CD4-positive, CD25-positive, alpha-beta regulatory T cell (primary cell): ENCODE data around the gene PPP2R1B. TPM values are rescaled to one million over a fixed set of nuclear protein-coding genes. Genes with fewer than 3 reads are reported as not detected.
"Not testable (repeated sequence)": the region's sequence is repeated elsewhere in the genome, so short reads cannot be mapped to it uniquely, and the experiment has no call there.

Experiments used
- ATAC-seq, 2 donors: fragments of 150-1000 bp; cut with Tn5 transposase; one replicate each; pipeline ENCODE4 v1.10.0; 2021; ENCODE audit warnings: low read depth in 2 of 2, moderate number of reproducible peaks in 2 of 2, moderate library complexity in 1 of 2
- DNase-seq, 3 donors: peaks; one replicate each; pipeline versions ENCODE4 v3.0.0 to v3.0.0-alpha.2; 2012 to 2022; ENCODE audit warnings: mixed read lengths in 1 of 3
- H3K27ac ChIP-seq: one replicate; pipeline ENCODE4 v1.7.0; 2013; ENCODE audit warnings: mild to moderate bottlenecking, low read length; ENCODE audit not compliant: insufficient read depth, poor library complexity, severe bottlenecking
- H3K27me3 ChIP-seq: one replicate; pipeline ENCODE4 v1.7.0; 2013; ENCODE audit warnings: low read length; ENCODE audit not compliant: control insufficient read depth, insufficient read depth
- H3K36me3 ChIP-seq: one replicate; pipeline ENCODE4 v1.7.0; 2013; ENCODE audit warnings: mild to moderate bottlenecking, low read length, moderate library complexity; ENCODE audit not compliant: control insufficient read depth, insufficient read depth
- H3K4me1 ChIP-seq: 2 replicates; pipeline ENCODE4 v1.7.0; 2013; ENCODE audit warnings: mild to moderate bottlenecking, low read length; ENCODE audit not compliant: insufficient read depth, control insufficient read depth, poor library complexity, severe bottlenecking
- H3K4me3 ChIP-seq: one replicate; pipeline ENCODE4 v1.7.0; 2013; ENCODE audit warnings: low read depth, mild to moderate bottlenecking, low read length, moderate library complexity
- H3K9me3 ChIP-seq, 2 experiments: 1 replicate in 1 of 2; 2 replicates in 1 of 2; pipeline ENCODE4 v1.7.0; 2013; ENCODE audit warnings: low read length in 2 of 2, mild to moderate bottlenecking in 1 of 2, moderate library complexity in 1 of 2; ENCODE audit not compliant: control insufficient read depth in 2 of 2
- H3K27ac Mint-ChIP-seq, 3 donors: one replicate each; pipeline ENCODE4 v1.8.0; 2020 to 2022; ENCODE audit warnings: mild to moderate bottlenecking in 3 of 3, mixed read lengths in 3 of 3, moderate library complexity in 2 of 3
- H3K27me3 Mint-ChIP-seq: one replicate; pipeline ENCODE4 v1.8.0; 2022; ENCODE audit warnings: mild to moderate bottlenecking, mixed read lengths
- H3K36me3 Mint-ChIP-seq: one replicate; pipeline ENCODE4 v1.8.0; 2020; ENCODE audit warnings: mixed read lengths
- H3K4me1 Mint-ChIP-seq, 4 donors: one replicate each; pipeline ENCODE4 v1.8.0; 2020 to 2022; ENCODE audit warnings: mixed read lengths in 4 of 4, mild to moderate bottlenecking in 1 of 4
- H3K4me3 Mint-ChIP-seq, 4 donors: one replicate each; pipeline ENCODE4 v1.8.0; 2020 to 2022; ENCODE audit warnings: mild to moderate bottlenecking in 4 of 4, mixed read lengths in 4 of 4, moderate library complexity in 3 of 4
- H3K9me3 Mint-ChIP-seq, 7 donors: one replicate each; pipeline ENCODE4 v1.8.0; 2020 to 2022; ENCODE audit warnings: mixed read lengths in 7 of 7, mild to moderate bottlenecking in 3 of 7, moderate library complexity in 2 of 7
- polyA plus RNA-seq, 4 donors: library from polyadenylated mRNA; unstranded; fragments of 300-500 nt; fragmentation: Illumina TruSeq; gene quantifications; one replicate each; pipeline ENCODE4 v1.2.3, GENCODE V29; 2021
- total RNA-seq: library from RNA; stranded (reverse); gene quantifications from one replicate; pipeline ENCODE4 v1.2.3, GENCODE V29; 2022

The PPP2R1B gene
- total and polyA plus RNA-seq, 5 donors from 2014 or later, result 16.5 to 45.9 (median 23.5) TPM

DNA sequence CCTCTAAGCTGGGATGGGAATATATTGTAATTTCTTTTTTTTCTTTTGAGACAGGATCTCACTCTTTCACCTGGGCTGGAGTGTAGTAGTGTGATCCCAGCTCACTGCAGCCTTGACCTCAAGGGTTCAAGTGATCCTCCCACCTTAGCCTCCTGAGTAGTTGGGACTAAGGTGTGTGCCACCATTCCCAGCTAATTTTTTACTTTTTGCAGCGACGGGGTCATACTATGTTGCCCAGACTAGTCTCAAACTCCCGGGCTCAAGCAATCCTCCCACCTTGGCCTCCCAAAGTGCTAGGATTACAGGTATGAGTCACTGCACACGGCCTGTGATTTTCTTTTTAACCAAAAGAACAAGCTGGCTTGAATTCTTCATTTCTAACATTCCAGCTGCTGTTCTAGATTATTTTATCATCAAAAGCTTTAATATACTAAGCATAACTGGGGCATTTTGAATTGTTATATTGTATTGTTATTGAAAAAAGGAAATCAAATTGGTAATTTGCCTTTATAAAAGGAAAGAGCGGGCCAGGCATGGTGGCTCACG lies 26.8 kb upstream of the PPP2R1B start:
- peaks cover 33% of the 10 kb centered on the region for H3K36me3 Mint-ChIP-seq

GRCh38 chr11:111792314-111792713 lies 26.1 kb upstream of the PPP2R1B start:
- Mint-ChIP-seq H3K36me3 (peaks cover 28% of the 10 kb centered on the region), H3K9me3 (peaks cover 0 to 4% (median 0%) of the 10 kb centered on the region in 7 donors), H3K4me1 (peaks cover 7 to 18% (median 14%) of the 10 kb centered on the region in 4 donors), H3K4me3 (no peak overlapping the region), H3K27me3 (no peaks in the 10 kb centered on the region), H3K27ac (no peak overlapping the region)
- Histone ChIP-seq H3K27me3 (no peaks in the 10 kb centered on the region), H3K9me3 (no peaks in the 10 kb centered on the region), H3K4me3 (no peak overlapping the region), H3K4me1 (no peaks in the 10 kb centered on the region), H3K27ac (no peak overlapping the region), H3K36me3 (peaks cover 10% of the 10 kb centered on the region)
- DNase-seq, result no peak
- ATAC-seq, result no peak

More for the DNA sequence above, 26.8 kb upstream of the PPP2R1B start:
- H3K9me3 Mint-ChIP-seq, result peaks cover 0 to 6% (median 0%) of the 10 kb centered on the region in 7 donors
- no peak for ATAC-seq
- Histone ChIP-seq H3K36me3 (peaks cover 10% of the 10 kb centered on the region), H3K4me3 (no peak overlapping the region), H3K27me3 (no peaks in the 10 kb centered on the region), H3K4me1 (no peaks in the 10 kb centered on the region), H3K9me3 (no peaks in the 10 kb centered on the region), H3K27ac (no peak overlapping the region)
- H3K4me1 Mint-ChIP-seq, result peaks cover 7 to 18% (median 15%) of the 10 kb centered on the region in 4 donors
- no peak for DNase-seq
- H3K27ac Mint-ChIP-seq, result peak overlapping the region in 1 of 3 donors; percentile 1
- no peaks in the 10 kb centered on the region for H3K27me3 Mint-ChIP-seq
- no peak overlapping the region for H3K4me3 Mint-ChIP-seq

DNA sequence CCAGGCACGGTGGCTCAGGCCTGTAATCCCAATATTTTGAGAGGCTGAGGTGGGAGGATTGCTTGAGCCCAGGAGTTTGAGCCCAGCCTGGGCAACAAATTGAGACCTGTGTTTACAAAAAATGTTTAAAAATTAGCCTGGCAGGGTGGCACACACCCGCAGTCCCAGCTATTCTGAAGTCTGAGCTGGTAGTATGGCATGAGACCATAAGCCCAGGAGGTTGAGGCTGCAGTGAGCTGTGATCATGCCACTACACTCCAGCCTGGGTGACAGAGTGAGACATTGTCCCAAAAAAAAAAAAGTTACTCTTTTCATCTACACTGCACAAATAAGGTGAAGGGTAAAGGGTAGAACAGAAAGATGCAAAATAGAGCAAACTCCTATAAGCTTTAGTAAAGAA lies 22.3 kb upstream of the PPP2R1B start:
- H3K4me1 ChIP-seq, result no peaks in the 10 kb centered on the region
- Mint-ChIP-seq H3K36me3 (peaks cover 29% of the 10 kb centered on the region), H3K4me1 (peaks cover 0 to 9% (median 3%) of the 10 kb centered on the region in 4 donors), H3K27ac (peak overlapping the region in 1 of 3 donors; percentile 7), H3K4me3 (no peak overlapping the region), H3K9me3 (no peaks in the 10 kb centered on the region), H3K27me3 (no peaks in the 10 kb centered on the region)
- H3K9me3 ChIP-seq, result no peaks in the 10 kb centered on the region
- no peak overlapping the region for H3K4me3 ChIP-seq
- H3K27me3 ChIP-seq, result no peaks in the 10 kb centered on the region
- ATAC-seq, result no peak
- DNase-seq, result no peak
- peaks cover 16% of the 10 kb centered on the region for H3K36me3 ChIP-seq
- no peak overlapping the region for H3K27ac ChIP-seq

DNA sequence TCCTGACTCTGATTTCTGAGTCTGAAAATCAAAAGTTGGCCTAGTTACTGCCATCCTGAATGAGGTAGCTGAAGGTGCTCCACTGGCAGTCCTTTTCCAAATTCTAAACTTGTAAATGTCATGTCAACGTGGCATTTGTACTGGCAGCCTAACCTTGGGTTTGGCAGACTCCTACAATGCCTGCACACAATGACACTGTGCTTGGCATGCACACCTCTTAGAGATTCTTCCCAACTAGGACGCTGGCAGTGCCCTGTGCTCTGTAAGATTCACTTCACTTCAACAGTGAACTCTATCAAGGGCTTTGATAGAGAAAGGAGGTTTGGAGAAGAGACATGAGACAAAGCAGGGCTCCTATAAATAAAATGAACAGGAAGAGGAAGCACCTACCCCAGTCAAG lies 21.9 kb upstream of the PPP2R1B start:
- peaks cover 29% of the 10 kb centered on the region for H3K36me3 Mint-ChIP-seq
- peaks cover 16% of the 10 kb centered on the region for H3K36me3 ChIP-seq
- DNase-seq (no peak), ATAC-seq (no peak)
- H3K4me3 Mint-ChIP-seq, result no peak overlapping the region
- no peak overlapping the region for H3K4me3 ChIP-seq
- H3K9me3 ChIP-seq, result no peaks in the 10 kb centered on the region
- no peaks in the 10 kb centered on the region for H3K9me3 Mint-ChIP-seq
- no peaks in the 10 kb centered on the region for H3K27me3 ChIP-seq
- H3K27ac ChIP-seq, result no peak overlapping the region
- no peaks in the 10 kb centered on the region for H3K27me3 Mint-ChIP-seq
- no peak overlapping the region for H3K27ac Mint-ChIP-seq
- peaks cover 0 to 9% (median 3%) of the 10 kb centered on the region in 4 donors for H3K4me1 Mint-ChIP-seq
- no peaks in the 10 kb centered on the region for H3K4me1 ChIP-seq

DNA sequence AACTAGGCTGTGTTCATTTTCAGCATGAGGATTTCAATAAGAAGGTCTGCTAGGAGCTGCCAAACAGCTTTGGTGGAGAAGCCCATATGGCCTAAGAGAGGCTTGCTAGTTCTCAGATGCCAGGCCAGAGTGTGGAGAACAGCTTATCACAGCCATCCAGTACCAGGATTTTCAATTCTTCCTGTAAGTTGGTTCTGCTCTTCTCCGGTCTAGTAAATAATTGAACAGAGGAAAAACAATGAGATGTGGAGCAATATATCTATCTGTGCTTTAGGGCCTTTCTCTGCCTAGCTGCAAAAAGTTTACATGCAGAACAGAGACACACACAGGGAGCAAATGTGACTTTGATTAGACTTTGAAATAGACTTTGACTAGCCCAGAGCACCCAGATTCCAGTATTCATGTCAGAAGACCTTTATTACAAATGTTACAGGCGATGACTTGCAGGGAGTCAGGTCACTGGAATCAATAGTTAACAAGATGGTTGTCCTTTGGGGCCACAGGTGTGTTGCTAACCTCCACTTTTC lies 19.8 kb upstream of the PPP2R1B start:
- Histone ChIP-seq H3K27me3 (no peaks in the 10 kb centered on the region), H3K4me3 (no peak overlapping the region), H3K4me1 (no peaks in the 10 kb centered on the region), H3K9me3 (no peaks in the 10 kb centered on the region), H3K27ac (no peak overlapping the region), H3K36me3 (peaks cover 16% of the 10 kb centered on the region)
- peak overlapping the region in 1 of 3 donors; percentile 12 for H3K27ac Mint-ChIP-seq
- peaks cover 21% of the 10 kb centered on the region for H3K36me3 Mint-ChIP-seq
- no peak for DNase-seq
- no peak for ATAC-seq
- H3K4me3 Mint-ChIP-seq, result no peak overlapping the region
- no peaks in the 10 kb centered on the region for H3K27me3 Mint-ChIP-seq
- H3K4me1 Mint-ChIP-seq, result peaks cover 0 to 5% (median 1%) of the 10 kb centered on the region in 4 donors
- H3K9me3 Mint-ChIP-seq, result no peaks in the 10 kb centered on the region

DNA sequence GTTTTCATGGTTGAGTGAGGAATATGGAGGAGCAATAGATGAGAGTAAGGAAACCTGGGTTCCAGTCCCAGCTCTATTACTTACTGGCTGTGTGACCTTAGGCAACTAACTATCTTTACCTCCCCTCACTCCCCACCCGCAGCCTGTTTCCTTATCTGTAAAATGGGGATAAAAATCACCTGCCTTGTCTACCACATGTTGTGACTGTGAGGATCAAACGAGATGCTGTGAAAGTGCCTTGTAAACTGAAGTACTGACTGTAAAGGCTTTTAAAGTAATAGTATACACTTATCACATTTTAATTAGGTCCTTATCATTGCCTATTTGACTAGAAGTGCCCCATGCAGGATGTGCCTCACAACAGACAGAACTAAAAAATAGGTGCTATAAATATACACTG lies 18.9 kb upstream of the PPP2R1B start:
- no peak overlapping the region for H3K4me3 Mint-ChIP-seq
- no peaks in the 10 kb centered on the region for H3K9me3 ChIP-seq
- H3K27ac Mint-ChIP-seq, result no peak overlapping the region
- no peaks in the 10 kb centered on the region for H3K27me3 Mint-ChIP-seq
- ATAC-seq, result no peak
- H3K36me3 ChIP-seq, result peaks cover 16% of the 10 kb centered on the region
- no peaks in the 10 kb centered on the region for H3K9me3 Mint-ChIP-seq
- no peaks in the 10 kb centered on the region for H3K4me1 Mint-ChIP-seq
- H3K36me3 Mint-ChIP-seq, result peaks cover 18% of the 10 kb centered on the region
- H3K27me3 ChIP-seq, result no peaks in the 10 kb centered on the region
- H3K4me1 ChIP-seq, result no peaks in the 10 kb centered on the region
- no peak overlapping the region for H3K4me3 ChIP-seq
- DNase-seq, result no peak
- H3K27ac ChIP-seq, result no peak overlapping the region

DNA sequence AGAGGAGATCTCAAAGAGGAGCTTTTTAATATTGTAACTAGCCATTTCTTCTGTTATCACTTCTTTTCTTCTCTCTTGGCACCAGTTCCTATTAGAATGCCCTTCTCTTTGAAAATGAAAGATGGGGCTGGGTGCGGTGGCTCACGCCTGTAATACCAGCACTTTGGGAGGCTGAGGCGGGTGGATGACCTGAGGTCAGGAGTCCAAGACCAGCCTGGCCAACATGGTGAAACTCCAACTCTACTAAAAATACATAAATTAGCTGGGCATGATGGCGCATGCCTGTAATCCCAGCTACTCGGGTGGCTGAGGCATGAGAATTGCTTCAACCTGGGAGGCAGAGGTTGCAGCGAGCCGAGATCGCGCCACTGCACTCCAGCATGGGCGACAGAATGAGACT lies 18.1 kb upstream of the PPP2R1B start:
- not testable (repeated sequence) for ATAC-seq, H3K27me3 Mint-ChIP-seq, H3K27ac ChIP-seq, H3K27me3 ChIP-seq, H3K4me3 Mint-ChIP-seq, H3K4me1 ChIP-seq, H3K9me3 ChIP-seq, H3K9me3 Mint-ChIP-seq, H3K4me3 ChIP-seq, H3K4me1 Mint-ChIP-seq, DNase-seq, H3K27ac Mint-ChIP-seq
- H3K36me3 Mint-ChIP-seq, result peaks cover 18% of the 10 kb centered on the region
- H3K36me3 ChIP-seq, result peaks cover 16% of the 10 kb centered on the region

DNA sequence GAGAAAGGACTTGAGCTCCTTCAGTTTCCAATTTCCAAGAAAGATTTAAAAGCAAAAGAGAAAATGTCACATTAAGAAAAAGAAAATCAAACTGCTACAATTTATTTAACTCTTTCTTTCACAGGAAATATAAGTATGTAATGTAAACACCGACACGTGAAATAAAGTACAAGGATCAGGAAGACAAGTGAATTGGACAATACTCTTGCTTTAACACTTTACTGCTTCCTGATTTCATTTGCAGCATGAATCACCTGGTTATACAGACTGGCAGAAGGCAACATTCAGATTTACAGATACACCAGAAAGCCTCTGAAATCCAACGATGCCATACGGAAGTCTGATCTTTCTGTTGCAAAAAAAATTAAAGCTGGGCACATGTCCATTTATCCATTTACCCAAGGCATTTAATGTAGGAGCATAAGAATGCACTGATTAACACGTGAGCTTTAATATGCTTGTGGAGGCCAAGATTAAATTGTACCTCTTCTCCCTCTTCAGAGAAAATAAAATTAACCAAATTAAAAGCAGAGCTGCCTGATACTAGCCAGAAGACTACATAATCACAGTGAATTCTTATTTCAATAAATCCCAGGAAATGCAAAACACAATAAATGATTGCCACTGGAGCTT lies 16.0 kb upstream of the PPP2R1B start:
- no peaks in the 10 kb centered on the region for H3K27me3 Mint-ChIP-seq
- ATAC-seq, result no peak

More for the DNA sequence above, 16.0 kb upstream of the PPP2R1B start:
- peaks cover 0 to 4% (median 0%) of the 10 kb centered on the region in 4 donors for H3K4me1 Mint-ChIP-seq
- Histone ChIP-seq H3K4me3 (no peak overlapping the region), H3K27me3 (no peaks in the 10 kb centered on the region), H3K36me3 (peaks cover 12% of the 10 kb centered on the region), H3K9me3 (no peaks in the 10 kb centered on the region), H3K27ac (no peak overlapping the region), H3K4me1 (no peaks in the 10 kb centered on the region)
- H3K27ac Mint-ChIP-seq, result no peak overlapping the region
- H3K9me3 Mint-ChIP-seq, result peaks cover 0 to 1% (median 0%) of the 10 kb centered on the region in 7 donors
- peaks cover 18% of the 10 kb centered on the region for H3K36me3 Mint-ChIP-seq
- no peak for DNase-seq
- no peak overlapping the region for H3K4me3 Mint-ChIP-seq
